Memory B cell (primary cell): Measurements from ENCODE around the gene PRCC.
A peak's percentile ranks its signal among the peaks of the same experiment; 100 is the strongest.

Experiments
- ATAC-seq: fragments of 150-1000 bp; cut with Tn5 transposase; 2 replicates; pipeline ENCODE4 v1.10.0; 2021; ENCODE audit warnings: low read depth, mild to moderate bottlenecking, moderate library complexity
- DNase-seq, 2 donors: peaks; one replicate each; pipeline ENCODE4 v3.0.0; 2022; ENCODE audit warnings: low spot score in 2 of 2
- H3K27ac Mint-ChIP-seq: one replicate; pipeline ENCODE4 v1.8.0; 2022; ENCODE audit warnings: mild to moderate bottlenecking, moderate library complexity, mixed read lengths
- H3K27me3 Mint-ChIP-seq: one replicate; pipeline ENCODE4 v1.8.0; 2022; ENCODE audit warnings: mixed read lengths
- H3K36me3 Mint-ChIP-seq: one replicate; pipeline ENCODE4 v1.8.0; 2022; ENCODE audit warnings: mild to moderate bottlenecking, mixed read lengths
- H3K4me1 Mint-ChIP-seq: one replicate; pipeline ENCODE4 v1.8.0; 2022; ENCODE audit warnings: mixed read lengths
- H3K4me3 Mint-ChIP-seq: one replicate; pipeline ENCODE4 v1.8.0; 2022; ENCODE audit warnings: mild to moderate bottlenecking, moderate library complexity, mixed read lengths
- H3K9me3 Mint-ChIP-seq: one replicate; pipeline ENCODE4 v1.8.0; 2022; ENCODE audit warnings: mixed read lengths

The PRCC gene

DNA sequence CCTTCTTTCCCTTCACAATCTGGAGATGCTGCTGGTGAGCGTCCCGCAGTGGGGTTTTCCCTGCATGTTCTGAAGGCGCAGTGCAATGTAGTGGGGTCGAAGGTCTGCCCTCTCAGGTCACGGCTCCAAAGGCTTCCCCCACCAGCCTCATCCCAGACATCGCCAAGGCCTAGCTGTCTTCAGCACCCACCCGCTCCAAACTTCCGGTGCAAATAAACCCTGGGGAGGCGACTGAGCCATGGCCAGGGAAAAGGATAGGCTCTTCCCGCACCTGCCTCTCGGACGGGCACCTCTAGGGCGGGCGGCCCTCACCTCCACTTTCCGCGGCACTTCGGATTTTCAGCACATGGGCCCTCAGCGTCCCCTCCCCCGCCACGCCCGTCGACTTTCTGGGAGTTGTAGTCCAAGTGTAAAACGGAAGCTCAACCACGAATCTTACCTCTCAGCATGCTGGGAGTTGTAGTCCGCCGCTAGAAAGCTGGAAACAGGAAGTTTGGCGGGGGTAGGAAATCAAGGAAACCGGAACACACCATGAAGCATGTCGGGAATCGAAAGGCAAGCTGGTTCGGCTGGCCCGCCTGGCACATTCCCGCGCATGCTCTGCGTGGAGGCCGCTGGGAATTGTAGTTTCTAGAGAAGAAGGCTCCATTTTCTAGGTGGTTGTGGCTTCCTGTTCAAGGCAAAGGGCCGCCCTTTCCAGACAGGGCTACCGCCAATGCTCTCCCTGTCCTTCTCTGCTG, 26.4 kb upstream of the PRCC start, which contains the start of gene MRPL24:
Gene MRPL24 (minus strand): TSS at position 348 of the 740 bp plus-strand sequence. CDS start 2,384 bp downstream, outside the sequence.
- peak; percentile 88 for ATAC-seq
- peak; percentile 86 to 94 for DNase-seq
- Mint-ChIP-seq H3K4me1 (peaks cover 19% of the 10 kb centered on the region), H3K27ac (peak within 1 kb of the TSS; percentile 97), H3K36me3 (peaks cover 28% of the 10 kb centered on the region), H3K9me3 (no peaks in the 10 kb centered on the region), H3K27me3 (no peaks in the 10 kb centered on the region), H3K4me3 (peak within 1 kb of the TSS; percentile 95)

DNA sequence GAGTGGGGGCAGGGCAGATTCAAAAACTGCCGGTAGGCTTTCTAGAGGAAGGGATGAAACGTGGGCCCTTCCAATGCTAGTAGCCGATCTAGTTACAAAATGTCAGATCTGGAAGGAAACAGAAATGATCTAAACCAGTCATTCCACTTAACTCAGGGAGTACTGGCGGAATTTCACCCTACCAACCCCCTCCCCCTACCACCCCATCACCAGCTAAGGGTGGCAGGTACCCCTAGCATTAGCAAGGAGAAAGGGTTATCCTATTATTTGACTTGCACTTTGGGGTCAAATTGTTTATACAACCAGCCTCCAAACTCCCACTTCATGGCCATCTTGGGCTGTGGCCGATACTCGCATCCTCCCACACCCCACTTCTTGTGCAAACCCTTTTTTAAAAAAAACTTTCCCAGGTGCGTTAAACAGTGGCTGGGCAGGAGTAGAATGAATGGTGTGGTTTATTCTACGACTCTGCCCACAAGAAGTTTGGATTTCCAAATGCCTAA, 25.8 kb upstream of the PRCC start:
- no peak for DNase-seq
- Mint-ChIP-seq H3K27ac (peak overlapping the region; percentile 97), H3K4me1 (peaks cover 24% of the 10 kb centered on the region), H3K27me3 (no peaks in the 10 kb centered on the region), H3K36me3 (peaks cover 30% of the 10 kb centered on the region), H3K4me3 (peak overlapping the region; percentile 95), H3K9me3 (no peaks in the 10 kb centered on the region)
- no peak for ATAC-seq

- ATAC-seq (no peak), DNase-seq (no peak)
- peak overlapping the region; percentile 97 for H3K27ac Mint-ChIP-seq
- peak overlapping the region; percentile 21 for H3K4me3 Mint-ChIP-seq
- H3K9me3 Mint-ChIP-seq, result no peaks in the 10 kb centered on the region
- H3K27me3 Mint-ChIP-seq, result no peaks in the 10 kb centered on the region
- H3K36me3 Mint-ChIP-seq, result peaks cover 30% of the 10 kb centered on the region
- peaks cover 26% of the 10 kb centered on the region for H3K4me1 Mint-ChIP-seq
Observed at GRCh38 chr1:156742017-156742416, 25.3 kb upstream of the PRCC start.

DNA sequence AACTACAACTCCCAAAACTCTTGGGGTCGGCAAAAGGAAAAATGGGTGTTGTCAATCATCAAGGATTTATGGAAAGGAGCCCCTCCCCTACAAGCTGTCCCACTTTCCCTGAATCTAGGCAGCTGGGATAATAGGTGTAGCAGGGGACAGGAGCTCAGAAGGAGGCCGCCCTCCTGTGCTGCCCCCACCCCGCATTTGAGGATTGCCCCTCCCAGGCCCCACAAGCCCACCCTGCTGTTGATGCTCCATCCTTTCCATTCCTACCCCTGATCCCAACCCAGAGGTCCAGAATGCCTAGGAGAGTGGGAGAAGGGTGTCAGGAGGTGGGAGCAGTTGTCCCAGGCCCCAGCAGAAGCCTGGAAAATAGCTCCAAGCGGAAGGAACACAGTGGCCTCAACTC, 24.5 kb upstream of the PRCC start:
- DNase-seq, result no peak
- H3K27ac Mint-ChIP-seq, result peak overlapping the region; percentile 0
- H3K9me3 Mint-ChIP-seq, result no peaks in the 10 kb centered on the region
- H3K4me1 Mint-ChIP-seq, result peaks cover 30% of the 10 kb centered on the region
- no peak overlapping the region for H3K4me3 Mint-ChIP-seq
- peaks cover 25% of the 10 kb centered on the region for H3K36me3 Mint-ChIP-seq
- H3K27me3 Mint-ChIP-seq, result no peaks in the 10 kb centered on the region
- no peak for ATAC-seq

- H3K27me3 Mint-ChIP-seq, result no peaks in the 10 kb centered on the region
- no peaks in the 10 kb centered on the region for H3K9me3 Mint-ChIP-seq
Observed at GRCh38 chr1:156743367-156744302, 23.7 kb upstream of the PRCC start.

GRCh38 chr1:156744344-156744743, 23.0 kb upstream of the PRCC start:
- no peak for ATAC-seq
- no peak for DNase-seq
- Mint-ChIP-seq H3K27me3 (no peaks in the 10 kb centered on the region), H3K4me1 (peaks cover 42% of the 10 kb centered on the region), H3K4me3 (no peak overlapping the region), H3K27ac (peak overlapping the region; percentile 32), H3K36me3 (peaks cover 23% of the 10 kb centered on the region), H3K9me3 (no peaks in the 10 kb centered on the region)

More at GRCh38 chr1:156743367-156744302, 23.7 kb upstream of the PRCC start:
- no peak overlapping the region for H3K4me3 Mint-ChIP-seq
- peaks cover 38% of the 10 kb centered on the region for H3K4me1 Mint-ChIP-seq
- H3K27ac Mint-ChIP-seq, result peak overlapping the region; percentile 32
- peaks cover 23% of the 10 kb centered on the region for H3K36me3 Mint-ChIP-seq
- DNase-seq (no peak), ATAC-seq (no peak)

- Mint-ChIP-seq H3K27ac (peak overlapping the region; percentile 26), H3K4me3 (no peak overlapping the region), H3K4me1 (peaks cover 48% of the 10 kb centered on the region), H3K36me3 (peaks cover 23% of the 10 kb centered on the region), H3K27me3 (no peaks in the 10 kb centered on the region), H3K9me3 (no peaks in the 10 kb centered on the region)
- ATAC-seq (no peak), DNase-seq (no peak)
Observed at GRCh38 chr1:156744786-156745419, 22.4 kb upstream of the PRCC start.

- H3K27ac Mint-ChIP-seq, result peak overlapping the region; percentile 89
- no peaks in the 10 kb centered on the region for H3K27me3 Mint-ChIP-seq
- DNase-seq (no peak), ATAC-seq (no peak)
- H3K4me1 Mint-ChIP-seq, result peaks cover 49% of the 10 kb centered on the region
- H3K4me3 Mint-ChIP-seq, result no peak overlapping the region
- H3K36me3 Mint-ChIP-seq, result peaks cover 23% of the 10 kb centered on the region
- no peaks in the 10 kb centered on the region for H3K9me3 Mint-ChIP-seq
Observed at GRCh38 chr1:156745881-156746280, 21.5 kb upstream of the PRCC start.

GRCh38 chr1:156746406-156746727, 21.0 kb upstream of the PRCC start:
- Mint-ChIP-seq H3K9me3 (no peaks in the 10 kb centered on the region), H3K36me3 (peaks cover 22% of the 10 kb centered on the region), H3K27ac (peak overlapping the region; percentile 89), H3K27me3 (no peaks in the 10 kb centered on the region), H3K4me3 (peak overlapping the region; percentile 86), H3K4me1 (peaks cover 49% of the 10 kb centered on the region)
- DNase-seq, result no peak
- no peak for ATAC-seq

DNA sequence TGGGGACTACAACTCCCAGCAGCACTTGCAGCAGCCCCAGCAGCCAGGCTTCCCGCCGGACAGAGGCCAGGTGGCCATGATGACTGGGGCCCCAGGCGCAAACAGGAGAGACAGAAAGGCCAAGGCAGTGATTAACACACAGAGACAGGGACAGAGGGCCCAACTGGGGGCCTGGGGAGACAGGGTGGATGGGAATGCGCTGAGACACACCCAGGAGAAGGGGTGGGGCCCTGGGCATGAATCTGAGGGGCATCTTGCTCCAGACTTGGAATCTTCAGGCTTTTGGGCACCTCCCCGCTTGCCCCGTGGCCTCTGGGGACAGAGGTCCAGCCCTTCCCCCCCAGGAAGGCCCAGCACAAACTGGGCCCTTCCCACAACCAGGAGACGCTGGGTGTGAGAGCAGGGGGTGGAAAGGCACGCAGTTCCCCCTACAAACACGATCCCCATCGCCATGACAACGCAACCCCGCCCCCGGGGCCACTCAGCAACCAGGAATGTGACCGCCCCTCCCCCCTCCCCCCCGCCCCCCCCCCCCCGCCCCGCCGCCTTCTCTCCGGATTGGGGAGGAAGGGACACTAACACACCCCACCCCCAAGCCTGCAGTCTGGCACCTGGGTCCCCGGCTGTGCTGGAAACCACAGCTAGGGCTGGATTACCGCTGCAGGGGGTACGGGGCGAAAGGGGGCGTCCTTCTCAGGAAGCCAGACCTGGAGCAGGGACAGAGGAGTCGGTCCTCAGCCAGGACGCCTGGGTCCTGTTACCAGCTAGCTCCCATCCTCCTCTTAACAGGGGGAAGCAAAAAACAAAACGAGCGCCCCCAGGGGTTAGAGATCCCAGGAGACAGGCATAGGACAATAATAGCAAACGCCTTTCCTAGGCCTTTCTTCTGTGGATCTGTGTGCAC, 20.4 kb upstream of the PRCC start:
- peak overlapping the region; percentile 86 for H3K4me3 Mint-ChIP-seq
- H3K9me3 Mint-ChIP-seq, result no peaks in the 10 kb centered on the region
- H3K36me3 Mint-ChIP-seq, result peaks cover 22% of the 10 kb centered on the region
- peaks cover 44% of the 10 kb centered on the region for H3K4me1 Mint-ChIP-seq
- DNase-seq, result peak in 1 of 2 donors; percentile 42
- H3K27ac Mint-ChIP-seq, result peak overlapping the region; percentile 89
- peak; percentile 12 for ATAC-seq
- H3K27me3 Mint-ChIP-seq, result no peaks in the 10 kb centered on the region

DNA sequence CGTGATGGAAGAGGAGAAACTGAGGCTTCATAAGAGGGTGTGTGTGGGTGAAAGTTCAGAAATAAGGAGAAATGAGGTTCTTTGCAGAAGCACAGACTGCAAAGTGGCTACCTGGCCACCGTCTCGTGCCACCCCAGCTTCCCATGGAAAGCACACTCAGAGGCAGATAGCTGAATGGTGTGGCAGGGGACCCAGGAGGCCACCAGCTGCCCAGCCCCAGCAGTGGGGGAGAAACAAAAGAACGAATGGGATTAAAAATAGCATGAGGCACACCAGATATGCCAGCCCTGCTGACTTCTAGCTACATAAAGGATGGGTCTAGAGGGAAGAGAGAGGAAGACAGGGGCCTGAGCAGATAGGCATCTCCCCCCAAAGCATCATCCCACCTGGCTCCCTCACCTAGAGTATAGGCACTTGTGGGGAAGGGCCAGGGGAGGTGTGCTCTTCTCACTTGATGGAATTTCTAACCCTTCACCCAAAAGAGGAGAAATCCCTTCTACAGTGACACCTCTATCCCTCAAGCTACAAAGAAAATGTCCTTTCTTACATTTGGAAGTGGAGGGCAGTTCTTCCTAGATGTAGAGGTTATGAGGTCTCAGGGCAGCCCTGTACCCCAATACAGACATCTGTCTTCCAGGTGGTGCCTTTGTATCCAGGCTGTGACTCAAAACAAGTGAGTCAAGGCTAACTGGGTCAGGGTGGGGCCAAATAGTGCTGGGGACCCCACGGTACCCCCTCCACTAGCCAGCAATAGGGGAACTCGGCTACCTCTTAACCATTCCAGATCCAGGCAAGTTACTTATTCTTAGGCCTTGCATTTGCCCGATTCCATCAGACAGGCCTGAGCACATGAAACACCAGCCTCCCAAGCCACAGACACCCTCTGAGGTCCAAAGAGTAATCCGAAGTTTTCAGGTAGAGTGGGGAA, 19.3 kb upstream of the PRCC start:
- peaks cover 47% of the 10 kb centered on the region for H3K4me1 Mint-ChIP-seq
- no peaks in the 10 kb centered on the region for H3K27me3 Mint-ChIP-seq
- no peak for DNase-seq
- H3K27ac Mint-ChIP-seq, result peak overlapping the region; percentile 89
- peaks cover 21% of the 10 kb centered on the region for H3K36me3 Mint-ChIP-seq
- ATAC-seq, result no peak
- peak overlapping the region; percentile 87 for H3K4me3 Mint-ChIP-seq
- H3K9me3 Mint-ChIP-seq, result no peaks in the 10 kb centered on the region

- no peaks in the 10 kb centered on the region for H3K9me3 Mint-ChIP-seq
- peak overlapping the region; percentile 87 for H3K4me3 Mint-ChIP-seq
- ATAC-seq (no peak), DNase-seq (no peak)
- H3K27ac Mint-ChIP-seq, result peak overlapping the region; percentile 89
- peaks cover 15% of the 10 kb centered on the region for H3K36me3 Mint-ChIP-seq
- H3K4me1 Mint-ChIP-seq, result peaks cover 49% of the 10 kb centered on the region
- no peaks in the 10 kb centered on the region for H3K27me3 Mint-ChIP-seq
Observed at GRCh38 chr1:156748670-156749418, 18.5 kb upstream of the PRCC start.
